Neural progenitor cell (in vitro differentiated cells): Measurements from ENCODE around the gene ZNF219. TPM values are rescaled to one million over a fixed set of nuclear protein-coding genes. Genes with fewer than 3 reads are reported as not detected.
A peak's percentile ranks its signal among the peaks of the same experiment; 100 is the strongest.

Experiments used
- DNase-seq: peaks from one replicate; pipeline ENCODE4 v3.0.0-alpha.2; 2016; ENCODE audit warnings: low spot score
- H2AFZ ChIP-seq: fragments of 200-600 bp; sonication (generic); replicated peaks from 2 replicates; pipeline ENCODE4 v1.6.1; 2016; ENCODE audit warnings: antibody characterized with exemption
- H3F3A ChIP-seq: fragments of 200-600 bp; sonication (generic); 2 replicates; pipeline ENCODE4 v1.6.1; 2016; ENCODE audit warnings: antibody characterized with exemption, low read depth
- H3K27ac ChIP-seq: fragments of 200-600 bp; sonication (generic); 2 replicates; pipeline ENCODE4 v1.5.1; 2016; ENCODE audit warnings: mild to moderate bottlenecking
- H3K27me3 ChIP-seq: fragments of 200-600 bp; sonication (generic); 2 replicates; pipeline ENCODE4 v1.6.1; 2016; ENCODE audit warnings: mild to moderate bottlenecking, moderate library complexity
- H3K36me3 ChIP-seq: fragments of 200-600 bp; sonication (generic); 2 replicates; pipeline ENCODE4 v1.5.1; 2016
- H3K4me1 ChIP-seq: fragments of 200-600 bp; sonication (generic); 2 replicates; pipeline ENCODE4 v1.6.1; 2016; ENCODE audit warnings: mixed run types
- H3K4me2 ChIP-seq: fragments of 200-600 bp; sonication (generic); 2 replicates; pipeline ENCODE4 v1.6.1; 2016
- H3K4me3 ChIP-seq: fragments of 200-600 bp; sonication (generic); 2 replicates; pipeline ENCODE4 v1.5.1; 2016
- H3K79me2 ChIP-seq: fragments of 200-600 bp; sonication (generic); 2 replicates; pipeline ENCODE4 v1.6.1; 2016; ENCODE audit warnings: low read depth
- H3K9ac ChIP-seq: fragments of 200-600 bp; sonication (generic); 2 replicates; pipeline ENCODE4 v1.6.1; 2016
- H3K9me3 ChIP-seq: fragments of 200-600 bp; sonication (generic); 2 replicates; pipeline ENCODE4 v1.5.1; 2016; ENCODE audit warnings: low read depth
- H4K20me1 ChIP-seq: fragments of 200-600 bp; sonication (generic); 2 replicates; pipeline ENCODE4 v1.6.1; 2016; ENCODE audit warnings: low read depth
- H3K27ac Mint-ChIP-seq: 3 replicates; pipeline ENCODE4 v1.8.0; 2021; ENCODE audit warnings: mixed read lengths
- H3K27me3 Mint-ChIP-seq: 2 replicates; pipeline ENCODE4 v1.8.0; 2022; ENCODE audit warnings: low read depth, mild to moderate bottlenecking, inconsistent platforms, moderate library complexity, mixed read lengths; ENCODE audit not compliant: insufficient read depth
- H3K36me3 Mint-ChIP-seq: 3 replicates; pipeline ENCODE4 v1.8.0; 2021; ENCODE audit warnings: mixed read lengths
- H3K4me1 Mint-ChIP-seq: 3 replicates; pipeline ENCODE4 v1.8.0; 2021; ENCODE audit warnings: mixed read lengths
- H3K4me3 Mint-ChIP-seq: 3 replicates; pipeline ENCODE4 v1.8.0; 2021; ENCODE audit warnings: mild to moderate bottlenecking, moderate library complexity, mixed read lengths
- H3K9me3 Mint-ChIP-seq: 3 replicates; pipeline ENCODE4 v1.8.0; 2020; ENCODE audit warnings: mixed read lengths
- CTCF ChIP-seq: fragments of 200-600 bp; sonication (generic); IDR thresholded peaks from 2 replicates; pipeline ENCODE4 v1.5.1; 2017; ENCODE audit warnings: antibody characterized with exemption, mild to moderate bottlenecking
- EZH2 ChIP-seq: fragments of 200-600 bp; sonication (generic); IDR thresholded peaks from 2 replicates; pipeline ENCODE4 v1.6.1; 2017; ENCODE audit warnings: antibody characterized with exemption, mild to moderate bottlenecking, moderate library complexity
- EZH2phosphoT487 ChIP-seq: fragments of 200-600 bp; sonication (generic); IDR thresholded peaks from 2 replicates; pipeline ENCODE4 v1.6.1; 2017; ENCODE audit warnings: antibody characterized with exemption
- total RNA-seq: library from RNA; depleted of rRNA; stranded (reverse); fragments of >200 nt; gene quantifications from 2 replicates; pipeline ENCODE4 v1.2.3, GENCODE V29; 2015; ENCODE audit warnings: low replicate concordance

Gene ZNF219
- total RNA-seq, 1 donor from 2014 or later, result 46.2 TPM

GRCh38 chr14:21104448-21105060 is 6.1 kb upstream of the ZNF219 start:
- peak overlapping the region; percentile 61 for H3K4me3 ChIP-seq
- no peak overlapping the region for H2AFZ ChIP-seq
- no peaks in the 10 kb centered on the region for H3K9me3 ChIP-seq
- Mint-ChIP-seq H3K4me1 (peaks cover 62% of the 10 kb centered on the region), H3K4me3 (peak overlapping the region; percentile 86), H3K27me3 (peaks cover 5% of the 10 kb centered on the region), H3K9me3 (no peaks in the 10 kb centered on the region), H3K36me3 (no peaks in the 10 kb centered on the region), H3K27ac (peak overlapping the region; percentile 76)
- H3K27me3 ChIP-seq, result no peaks in the 10 kb centered on the region
- H3K4me2 ChIP-seq, result peak overlapping the region; percentile 89
- peak overlapping the region; percentile 99 for H3K27ac ChIP-seq
- no peaks in the 10 kb centered on the region for H4K20me1 ChIP-seq
- TF ChIP-seq EZH2 (no peak), CTCF (peak; percentile 91)
- peak; percentile 85 for DNase-seq
- peak overlapping the region; percentile 98 for H3K9ac ChIP-seq
- H3K4me1 ChIP-seq, result peaks cover 32% of the 10 kb centered on the region
- no peaks in the 10 kb centered on the region for H3K36me3 ChIP-seq
- H3K79me2 ChIP-seq, result peaks cover 32% of the 10 kb centered on the region
- peaks cover 38% of the 10 kb centered on the region for H3F3A ChIP-seq

GRCh38 chr14:21103710-21104447 is 5.4 kb upstream of the ZNF219 start:
- no peaks in the 10 kb centered on the region for H3K36me3 ChIP-seq
- TF ChIP-seq EZH2 (no peak), EZH2phosphoT487 (no peak), CTCF (peak; percentile 70)
- H3K9ac ChIP-seq, result peak overlapping the region; percentile 98
- Mint-ChIP-seq H3K9me3 (no peaks in the 10 kb centered on the region), H3K27ac (peak overlapping the region; percentile 93), H3K27me3 (peaks cover 5% of the 10 kb centered on the region), H3K36me3 (no peaks in the 10 kb centered on the region), H3K4me3 (peak overlapping the region; percentile 86), H3K4me1 (peaks cover 68% of the 10 kb centered on the region)
- H3K9me3 ChIP-seq, result no peaks in the 10 kb centered on the region
- peaks cover 45% of the 10 kb centered on the region for H3F3A ChIP-seq
- H3K27ac ChIP-seq, result peak overlapping the region; percentile 99
- peaks cover 38% of the 10 kb centered on the region for H3K79me2 ChIP-seq
- no peaks in the 10 kb centered on the region for H3K27me3 ChIP-seq
- peak overlapping the region; percentile 45 for H2AFZ ChIP-seq
- peak overlapping the region; percentile 61 for H3K4me3 ChIP-seq
- H4K20me1 ChIP-seq, result no peaks in the 10 kb centered on the region
- H3K4me2 ChIP-seq, result peak overlapping the region; percentile 89
- peak; percentile 98 for DNase-seq
- H3K4me1 ChIP-seq, result peaks cover 39% of the 10 kb centered on the region

- Histone ChIP-seq H2AFZ (no peak overlapping the region), H3K36me3 (no peaks in the 10 kb centered on the region), H3K9me3 (no peaks in the 10 kb centered on the region), H3K27me3 (no peaks in the 10 kb centered on the region), H3K27ac (peak overlapping the region; percentile 99), H4K20me1 (no peaks in the 10 kb centered on the region), H3K79me2 (peaks cover 44% of the 10 kb centered on the region), H3F3A (peaks cover 49% of the 10 kb centered on the region), H3K4me2 (peak overlapping the region; percentile 89), H3K9ac (no peak overlapping the region), H3K4me3 (peak overlapping the region; percentile 61), H3K4me1 (peaks cover 40% of the 10 kb centered on the region)
- no peaks in the 10 kb centered on the region for H3K36me3 Mint-ChIP-seq
- TF ChIP-seq EZH2, result no peak
- TF ChIP-seq EZH2phosphoT487, result no peak
- no peak for TF ChIP-seq CTCF
- peak overlapping the region; percentile 86 for H3K4me3 Mint-ChIP-seq
- H3K4me1 Mint-ChIP-seq, result peaks cover 68% of the 10 kb centered on the region
- no peak for DNase-seq
- H3K27me3 Mint-ChIP-seq, result peaks cover 8% of the 10 kb centered on the region
- H3K27ac Mint-ChIP-seq, result peak overlapping the region; percentile 93
- no peaks in the 10 kb centered on the region for H3K9me3 Mint-ChIP-seq
Observed at GRCh38 chr14:21103411-21103709, 4.9 kb upstream of the ZNF219 start.
